ENCODE results near the gene TPRN.

DNA sequence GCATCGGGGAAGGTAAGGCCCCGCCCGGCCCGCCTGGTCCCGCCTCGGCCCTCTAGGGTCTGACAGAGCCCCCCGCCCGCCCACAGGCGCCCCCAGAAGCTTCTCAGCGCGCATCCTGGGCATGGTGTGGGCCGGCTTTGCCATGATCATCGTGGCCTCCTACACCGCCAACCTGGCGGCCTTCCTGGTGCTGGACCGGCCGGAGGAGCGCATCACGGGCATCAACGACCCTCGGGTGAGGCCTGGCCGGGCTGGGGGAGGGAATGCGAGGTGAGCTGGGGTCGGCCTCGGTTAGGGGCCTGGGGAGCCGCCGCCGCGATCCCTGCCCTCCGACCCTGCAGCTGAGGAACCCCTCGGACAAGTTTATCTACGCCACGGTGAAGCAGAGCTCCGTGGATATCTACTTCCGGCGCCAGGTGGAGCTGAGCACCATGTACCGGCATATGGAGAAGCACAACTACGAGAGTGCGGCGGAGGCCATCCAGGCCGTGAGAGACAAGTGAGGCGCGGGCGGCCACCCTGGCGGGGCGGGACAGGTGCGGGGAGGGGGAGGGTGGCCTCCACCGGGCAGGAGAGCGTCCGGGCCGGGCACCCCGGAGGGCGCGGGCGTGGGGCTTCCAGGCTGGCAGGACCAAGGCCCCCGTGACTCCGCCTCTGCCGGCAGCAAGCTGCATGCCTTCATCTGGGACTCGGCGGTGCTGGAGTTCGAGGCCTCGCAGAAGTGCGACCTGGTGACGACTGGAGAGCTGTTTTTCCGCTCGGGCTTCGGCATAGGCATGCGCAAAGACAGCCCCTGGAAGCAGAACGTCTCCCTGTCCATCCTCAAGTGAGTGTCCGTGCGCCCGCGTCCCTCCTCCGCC, 37.8 kb downstream of the TPRN start:
- peak in 3 of 6 experiments; percentile 9 to 31 (median 27) for TF ChIP-seq CTCF (IDR thresholded peaks at IDR 0.05)
- TF ChIP-seq POLR2A (IDR thresholded peaks at IDR 0.05) = no peak
